Prostate gland (tissue), 2 donors: ENCODE data around the gene ZAP70.

ENCODE experiments used
- POLR2A ChIP-seq: fragments of 450-650 bp; IDR thresholded peaks from one replicate; pipeline ENCODE4 v1.6.1; 2016; ENCODE audit warnings: antibody characterized with exemption, mild to moderate bottlenecking
- POLR2AphosphoS5 ChIP-seq: sonication (generic); formaldehyde crosslinking; IDR thresholded peaks from one replicate; pipeline ENCODE4 v1.6.1; 2017; ENCODE audit warnings: antibody characterized with exemption
- TF ChIP-seq, protein P1 (sequence below), 4 experiments: fragments of 200-600 bp in 2 of 4; fragments of 450-650 bp in 2 of 4; sonication (generic) in 2 of 4; IDR thresholded peaks; 1 replicate in 3 of 4; 2 replicates in 1 of 4; pipeline ENCODE4 v1.5.1; 2016 to 2019; ENCODE audit warnings: antibody characterized with exemption in 4 of 4, mild to moderate bottlenecking in 2 of 4, moderate library complexity in 2 of 4

DNA sequence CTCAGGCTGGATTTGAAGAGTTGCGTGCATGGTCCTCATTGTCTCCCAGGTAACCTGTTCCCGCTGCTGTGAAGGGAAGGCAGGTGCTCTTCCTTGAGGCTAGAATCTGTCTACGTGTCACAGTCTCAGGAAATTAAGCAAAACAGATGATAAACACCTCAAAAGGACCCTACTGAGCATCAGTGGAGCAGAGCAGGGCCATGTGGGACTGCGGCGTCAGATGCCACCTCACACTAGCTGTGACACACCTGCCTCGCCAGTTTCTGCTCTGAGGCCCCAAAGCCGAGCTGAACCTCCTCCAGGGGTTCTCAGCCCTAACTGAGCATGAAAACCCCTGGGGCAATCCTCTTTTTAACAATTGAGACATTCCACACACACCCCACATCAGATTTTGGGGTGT lies 41.9 kb upstream of the ZAP70 start:
- TF ChIP-seq, protein P1, sequence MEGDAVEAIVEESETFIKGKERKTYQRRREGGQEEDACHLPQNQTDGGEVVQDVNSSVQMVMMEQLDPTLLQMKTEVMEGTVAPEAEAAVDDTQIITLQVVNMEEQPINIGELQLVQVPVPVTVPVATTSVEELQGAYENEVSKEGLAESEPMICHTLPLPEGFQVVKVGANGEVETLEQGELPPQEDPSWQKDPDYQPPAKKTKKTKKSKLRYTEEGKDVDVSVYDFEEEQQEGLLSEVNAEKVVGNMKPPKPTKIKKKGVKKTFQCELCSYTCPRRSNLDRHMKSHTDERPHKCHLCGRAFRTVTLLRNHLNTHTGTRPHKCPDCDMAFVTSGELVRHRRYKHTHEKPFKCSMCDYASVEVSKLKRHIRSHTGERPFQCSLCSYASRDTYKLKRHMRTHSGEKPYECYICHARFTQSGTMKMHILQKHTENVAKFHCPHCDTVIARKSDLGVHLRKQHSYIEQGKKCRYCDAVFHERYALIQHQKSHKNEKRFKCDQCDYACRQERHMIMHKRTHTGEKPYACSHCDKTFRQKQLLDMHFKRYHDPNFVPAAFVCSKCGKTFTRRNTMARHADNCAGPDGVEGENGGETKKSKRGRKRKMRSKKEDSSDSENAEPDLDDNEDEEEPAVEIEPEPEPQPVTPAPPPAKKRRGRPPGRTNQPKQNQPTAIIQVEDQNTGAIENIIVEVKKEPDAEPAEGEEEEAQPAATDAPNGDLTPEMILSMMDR (IDR thresholded peaks at IDR 0.05), result no peak
- no peak for TF ChIP-seq POLR2AphosphoS5
- TF ChIP-seq POLR2A, result no peak
